ENCODE data around the gene TMSB10.
"Not testable (repeated sequence)": the region's sequence is repeated elsewhere in the genome, so short reads cannot be mapped to it uniquely, and the experiment has no call there.

Gene TMSB10

GRCh38 chr2:84905181-84906107 is at the start of gene TMSB10:
Gene TMSB10, plus strand, starts transcription at chr2:84905656.
- DNase-seq (ENCODE audit: low read depth in 1 of 2, low spot score in 1 of 2), result peak; percentile 85 to 89

- DNase-seq (ENCODE audit: low read depth in 1 of 2, low spot score in 1 of 2), result no peak
Observed at GRCh38 chr2:84855731-84856130, 49.7 kb upstream of the TMSB10 start.

GRCh38 chr2:84856787-84857186 is 48.7 kb upstream of the TMSB10 start:
- no peak for DNase-seq (ENCODE audit: low read depth in 1 of 2, low spot score in 1 of 2)

- no peak for DNase-seq (ENCODE audit: low read depth in 1 of 2, low spot score in 1 of 2)
Observed at GRCh38 chr2:84857566-84857965, 47.9 kb upstream of the TMSB10 start.

- DNase-seq (ENCODE audit: low read depth in 1 of 2, low spot score in 1 of 2), result no peak
Observed at GRCh38 chr2:84858123-84858522, 47.3 kb upstream of the TMSB10 start.

- no peak for DNase-seq (ENCODE audit: low read depth in 1 of 2, low spot score in 1 of 2)
Observed at GRCh38 chr2:84858937-84859336, 46.5 kb upstream of the TMSB10 start.

- no peak for DNase-seq (ENCODE audit: low read depth in 1 of 2, low spot score in 1 of 2)
Observed at GRCh38 chr2:84861539-84861938, 43.9 kb upstream of the TMSB10 start.

- DNase-seq (ENCODE audit: low read depth in 1 of 2, low spot score in 1 of 2), result no peak
Observed at GRCh38 chr2:84862006-84862405, 43.5 kb upstream of the TMSB10 start.

- no peak for DNase-seq (ENCODE audit: low read depth in 1 of 2, low spot score in 1 of 2)
Observed at GRCh38 chr2:84865181-84865783, 40.2 kb upstream of the TMSB10 start.

- DNase-seq (ENCODE audit: low read depth in 1 of 2, low spot score in 1 of 2), result no peak
Observed at GRCh38 chr2:84866122-84866521, 39.3 kb upstream of the TMSB10 start.

- not testable (repeated sequence) for DNase-seq (ENCODE audit: low read depth in 1 of 2, low spot score in 1 of 2)
Observed at GRCh38 chr2:84868327-84868726, 37.1 kb upstream of the TMSB10 start.

GRCh38 chr2:84870306-84870705 is 35.1 kb upstream of the TMSB10 start:
- DNase-seq (ENCODE audit: low read depth in 1 of 2, low spot score in 1 of 2), result no peak

- DNase-seq (ENCODE audit: low read depth in 1 of 2, low spot score in 1 of 2), result not testable (repeated sequence)
Observed at GRCh38 chr2:84872691-84873090, 32.8 kb upstream of the TMSB10 start.

- DNase-seq (ENCODE audit: low read depth in 1 of 2, low spot score in 1 of 2), result no peak
Observed at GRCh38 chr2:84873350-84873749, 32.1 kb upstream of the TMSB10 start.

GRCh38 chr2:84874381-84875212 is 30.9 kb upstream of the TMSB10 start:
- DNase-seq (ENCODE audit: low read depth in 1 of 2, low spot score in 1 of 2), result no peak

- DNase-seq (ENCODE audit: low read depth in 1 of 2, low spot score in 1 of 2), result no peak
Observed at GRCh38 chr2:84875213-84875560, 30.3 kb upstream of the TMSB10 start.

GRCh38 chr2:84875619-84876018 is 29.8 kb upstream of the TMSB10 start:
- not testable (repeated sequence) for DNase-seq (ENCODE audit: low read depth in 1 of 2, low spot score in 1 of 2)

GRCh38 chr2:84876369-84876768 is 29.1 kb upstream of the TMSB10 start:
- DNase-seq (ENCODE audit: low read depth in 1 of 2, low spot score in 1 of 2), result no peak

- no peak for DNase-seq (ENCODE audit: low read depth in 1 of 2, low spot score in 1 of 2)
Observed at GRCh38 chr2:84878459-84878858, 27.0 kb upstream of the TMSB10 start.

- no peak for DNase-seq (ENCODE audit: low read depth in 1 of 2, low spot score in 1 of 2)
Observed at GRCh38 chr2:84878896-84879583, 26.4 kb upstream of the TMSB10 start.
